Loucy (cell line): ENCODE measurements around the gene TPX2.

Experiments
- H2AFZ ChIP-seq: fragments of 200-600 bp; sonication (generic); 2 replicates; pipeline ENCODE4 v1.6.0; 2016; ENCODE audit warnings: antibody characterized with exemption, mild to moderate bottlenecking, low read length, moderate library complexity
- H3F3A ChIP-seq: fragments of 200-600 bp; 2 replicates; pipeline ENCODE4 v1.6.0; 2016; ENCODE audit warnings: antibody characterized with exemption, low read depth, mild to moderate bottlenecking
- H3K27me3 ChIP-seq: fragments of 200-600 bp; sonication (generic); 2 replicates; pipeline ENCODE4 v1.6.1; 2014; ENCODE audit warnings: low read length, mild to moderate bottlenecking; ENCODE audit not compliant: insufficient read depth, poor library complexity, severe bottlenecking
- H3K36me3 ChIP-seq: fragments of 200-600 bp; sonication (generic); 2 replicates; pipeline ENCODE4 v1.6.1; 2016; ENCODE audit warnings: low read length; ENCODE audit not compliant: insufficient read depth
- H3K4me1 ChIP-seq: fragments of 200-600 bp; sonication (generic); 2 replicates; pipeline ENCODE4 v1.5.1; 2014; ENCODE audit warnings: low read length, mild to moderate bottlenecking; ENCODE audit not compliant: insufficient read depth, poor library complexity, severe bottlenecking
- H3K4me2 ChIP-seq: fragments of 200-600 bp; sonication (generic); 2 replicates; pipeline ENCODE4 v1.6.0; 2014; ENCODE audit warnings: antibody characterized with exemption, low read length, low read depth, mild to moderate bottlenecking; ENCODE audit not compliant: poor library complexity, severe bottlenecking
- H3K4me3 ChIP-seq: fragments of 200-600 bp; sonication (generic); 2 replicates; pipeline ENCODE4 v1.5.1; 2014; ENCODE audit warnings: low read length, mild to moderate bottlenecking, mixed read lengths; ENCODE audit not compliant: poor library complexity, severe bottlenecking
- H3K79me2 ChIP-seq: fragments of 200-600 bp; sonication (generic); 2 replicates; pipeline ENCODE4 v1.6.1; 2014; ENCODE audit warnings: low read length; ENCODE audit not compliant: insufficient read depth
- H3K9ac ChIP-seq: fragments of 200-600 bp; sonication (generic); 2 replicates; pipeline ENCODE4 v1.6.0; 2014; ENCODE audit warnings: mild to moderate bottlenecking, low read depth, low read length, moderate library complexity; ENCODE audit not compliant: poor library complexity, severe bottlenecking
- H3K9me2 ChIP-seq: fragments of 200-600 bp; sonication (generic); replicated peaks from 2 replicates; pipeline ENCODE4 v1.6.1; 2016; ENCODE audit warnings: low read depth, low read length, mixed read lengths
- H3K9me3 ChIP-seq: fragments of 200-600 bp; sonication (generic); 2 replicates; pipeline ENCODE4 v1.6.1; 2014; ENCODE audit warnings: mild to moderate bottlenecking, antibody characterized with exemption, low read length, low read depth; ENCODE audit not compliant: insufficient read depth
- H4K20me1 ChIP-seq: fragments of 200-600 bp; sonication (generic); 2 replicates; pipeline ENCODE4 v1.6.0; 2014; ENCODE audit warnings: antibody characterized with exemption, low read length, mild to moderate bottlenecking; ENCODE audit not compliant: insufficient read depth, poor library complexity, severe bottlenecking
- EZH2phosphoT487 ChIP-seq: fragments of 200-600 bp; IDR thresholded peaks from 2 replicates; pipeline ENCODE4 v1.6.1; 2018; ENCODE audit warnings: antibody characterized with exemption, mild to moderate bottlenecking, moderate library complexity, borderline replicate concordance
- TF ChIP-seq, protein P1 (sequence below): fragments of 200-600 bp; sonication (generic); conservative IDR thresholded peaks from 2 replicates; pipeline ENCODE4 v1.5.1; 2014; ENCODE audit warnings: mild to moderate bottlenecking, antibody characterized with exemption, low read length

The TPX2 gene

DNA sequence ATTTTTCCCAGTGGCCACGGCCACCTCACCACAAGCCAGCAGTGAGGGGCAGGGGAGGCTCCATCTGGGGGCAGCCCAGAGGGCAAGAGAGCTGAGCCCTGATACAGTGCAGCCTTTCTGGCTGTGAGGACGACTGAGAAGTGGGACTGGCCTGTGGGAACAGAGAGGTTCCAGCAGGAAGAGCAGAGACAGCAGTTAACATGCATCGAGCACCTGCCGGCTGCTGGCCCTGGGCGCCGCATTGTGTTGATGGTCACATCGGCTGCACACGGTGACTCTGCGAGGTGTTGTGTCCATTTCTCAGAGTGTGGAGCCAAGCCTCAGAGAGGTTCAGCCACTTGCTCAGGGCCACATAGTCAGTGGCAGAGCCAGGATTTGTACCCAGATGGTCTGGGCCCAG lies 96.5 kb downstream of the TPX2 start:
- H2AFZ ChIP-seq, result no peak overlapping the region
- peak overlapping the region; percentile 62 for H3K4me3 ChIP-seq
- peaks cover 7% of the 10 kb centered on the region for H3F3A ChIP-seq
- TF ChIP-seq, protein P1, sequence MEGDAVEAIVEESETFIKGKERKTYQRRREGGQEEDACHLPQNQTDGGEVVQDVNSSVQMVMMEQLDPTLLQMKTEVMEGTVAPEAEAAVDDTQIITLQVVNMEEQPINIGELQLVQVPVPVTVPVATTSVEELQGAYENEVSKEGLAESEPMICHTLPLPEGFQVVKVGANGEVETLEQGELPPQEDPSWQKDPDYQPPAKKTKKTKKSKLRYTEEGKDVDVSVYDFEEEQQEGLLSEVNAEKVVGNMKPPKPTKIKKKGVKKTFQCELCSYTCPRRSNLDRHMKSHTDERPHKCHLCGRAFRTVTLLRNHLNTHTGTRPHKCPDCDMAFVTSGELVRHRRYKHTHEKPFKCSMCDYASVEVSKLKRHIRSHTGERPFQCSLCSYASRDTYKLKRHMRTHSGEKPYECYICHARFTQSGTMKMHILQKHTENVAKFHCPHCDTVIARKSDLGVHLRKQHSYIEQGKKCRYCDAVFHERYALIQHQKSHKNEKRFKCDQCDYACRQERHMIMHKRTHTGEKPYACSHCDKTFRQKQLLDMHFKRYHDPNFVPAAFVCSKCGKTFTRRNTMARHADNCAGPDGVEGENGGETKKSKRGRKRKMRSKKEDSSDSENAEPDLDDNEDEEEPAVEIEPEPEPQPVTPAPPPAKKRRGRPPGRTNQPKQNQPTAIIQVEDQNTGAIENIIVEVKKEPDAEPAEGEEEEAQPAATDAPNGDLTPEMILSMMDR, result no peak
- no peak for TF ChIP-seq EZH2phosphoT487
- peak overlapping the region; percentile 60 for H3K9ac ChIP-seq
- H3K27me3 ChIP-seq, result no peaks in the 10 kb centered on the region
- no peaks in the 10 kb centered on the region for H3K9me3 ChIP-seq
- no peaks in the 10 kb centered on the region for H3K9me2 ChIP-seq
- peaks cover 8% of the 10 kb centered on the region; the same call in 1 of the 2 replicates for H3K79me2 ChIP-seq
- H3K36me3 ChIP-seq, result peaks cover 7% of the 10 kb centered on the region; the same call in 1 of the 2 replicates
- peak overlapping the region; percentile 71 for H3K4me2 ChIP-seq
- peaks cover 57% of the 10 kb centered on the region for H3K4me1 ChIP-seq
- H4K20me1 ChIP-seq, result no peaks in the 10 kb centered on the region

DNA sequence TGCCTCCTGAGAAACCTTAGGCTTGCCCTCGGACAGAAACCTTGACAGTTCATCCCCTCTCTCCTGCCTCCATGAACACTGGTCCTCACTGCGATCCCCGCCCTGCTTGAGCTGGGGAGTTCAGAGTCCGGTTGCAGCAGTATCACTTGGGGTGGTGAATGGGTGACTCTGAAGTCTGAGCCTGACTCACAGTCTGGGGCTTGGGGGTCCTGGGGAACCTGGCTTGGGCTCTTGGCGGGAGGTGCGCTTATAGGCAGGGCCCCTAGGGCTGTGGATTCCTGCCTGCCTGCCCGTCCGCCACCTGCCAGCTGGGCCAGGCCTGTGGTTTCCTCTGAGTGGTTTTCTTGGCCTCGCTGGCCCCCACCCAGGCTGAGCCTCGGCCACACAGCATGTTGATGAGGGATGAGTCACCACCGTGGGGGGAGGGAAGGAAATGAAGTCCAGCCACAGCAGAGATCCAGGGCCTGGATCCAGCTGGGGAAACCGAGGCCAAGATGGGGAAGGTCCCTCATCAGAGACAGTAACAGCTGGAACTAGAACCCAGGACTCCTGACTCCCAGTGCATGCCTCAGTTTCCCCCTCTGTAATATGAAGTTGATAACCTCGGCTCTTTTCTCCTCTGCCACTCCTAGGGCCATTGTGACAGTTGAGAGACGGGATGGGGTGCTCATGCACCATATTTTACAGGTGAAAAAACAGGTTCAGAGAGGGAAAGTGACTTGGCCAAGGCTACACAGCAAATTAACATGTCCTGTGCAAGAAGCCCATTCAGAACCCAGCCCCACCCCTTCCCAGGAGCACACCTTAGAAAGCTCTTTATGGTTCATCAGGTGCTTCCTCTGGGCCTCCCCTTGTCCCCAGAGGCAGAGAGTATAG lies 97.1 kb downstream of the TPX2 start:
- Histone ChIP-seq H3K4me3 (peak overlapping the region; percentile 62), H3K79me2 (peaks cover 1% of the 10 kb centered on the region; the same call in 1 of the 2 replicates), H2AFZ (no peak overlapping the region), H3K36me3 (peaks cover 7% of the 10 kb centered on the region; the same call in 1 of the 2 replicates), H3K9me2 (no peaks in the 10 kb centered on the region), H4K20me1 (no peaks in the 10 kb centered on the region), H3K4me2 (peak overlapping the region; percentile 71), H3K4me1 (peaks cover 56% of the 10 kb centered on the region), H3F3A (peaks cover 7% of the 10 kb centered on the region), H3K9ac (peak overlapping the region; percentile 60), H3K27me3 (no peaks in the 10 kb centered on the region), H3K9me3 (no peaks in the 10 kb centered on the region)
- TF ChIP-seq, protein P1, result no peak
- TF ChIP-seq EZH2phosphoT487, result no peak

DNA sequence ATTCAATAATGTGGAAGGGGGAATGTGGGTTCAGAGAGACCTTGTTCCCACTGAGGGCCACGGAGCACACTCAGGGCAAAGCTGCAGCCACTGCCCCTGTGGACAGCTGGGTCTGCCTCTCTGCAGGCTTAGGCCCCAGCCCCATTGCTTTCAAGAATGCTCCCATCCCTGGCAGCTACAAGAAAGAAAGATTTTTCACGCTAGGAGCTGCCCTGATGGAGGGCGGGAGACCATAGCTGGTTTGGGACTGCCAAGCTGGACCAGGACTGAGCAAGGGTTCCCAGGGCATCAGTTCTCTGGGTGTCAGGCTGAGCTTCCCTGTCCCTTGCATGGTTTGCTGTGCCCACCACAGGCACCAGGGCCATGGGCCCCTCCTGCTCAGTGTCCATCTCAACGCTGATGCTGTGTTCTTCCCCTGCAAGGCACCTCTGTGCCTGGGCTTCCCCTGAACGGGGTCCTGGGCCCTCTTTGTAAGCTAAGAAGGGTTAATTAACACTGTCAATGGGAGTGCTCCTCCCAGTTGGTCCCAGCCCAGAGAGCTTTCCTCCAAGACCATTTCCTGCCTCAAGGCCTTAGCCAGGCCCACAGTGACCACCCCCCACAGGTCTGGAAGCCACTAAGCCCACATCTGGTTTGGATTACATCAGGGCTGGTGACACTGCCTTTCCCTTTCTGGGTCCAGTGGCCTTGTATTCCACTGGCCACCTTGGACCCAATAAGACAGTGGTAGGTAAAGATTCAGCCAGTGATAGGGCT lies 97.9 kb downstream of the TPX2 start:
- Histone ChIP-seq H4K20me1 (no peaks in the 10 kb centered on the region), H3K79me2 (no peaks in the 10 kb centered on the region), H3K36me3 (no peaks in the 10 kb centered on the region; the same call in 1 of the 2 replicates), H3F3A (peaks cover 7% of the 10 kb centered on the region), H3K9me2 (no peaks in the 10 kb centered on the region), H3K4me3 (peak overlapping the region; percentile 62), H3K9ac (peak overlapping the region; percentile 34), H2AFZ (no peak overlapping the region), H3K4me1 (peaks cover 61% of the 10 kb centered on the region), H3K27me3 (no peaks in the 10 kb centered on the region), H3K4me2 (peak overlapping the region; percentile 71), H3K9me3 (no peaks in the 10 kb centered on the region)
- TF ChIP-seq, protein P1, result no peak
- TF ChIP-seq EZH2phosphoT487, result no peak
